Measurements from ENCODE around the gene EXOC3L4. TPM values are rescaled to one million over a fixed set of nuclear protein-coding genes. Genes with fewer than 3 reads are reported as not detected.

EXOC3L4 gene
- total RNA-seq, 1 donor from 2014 or later = not detected

DNA sequence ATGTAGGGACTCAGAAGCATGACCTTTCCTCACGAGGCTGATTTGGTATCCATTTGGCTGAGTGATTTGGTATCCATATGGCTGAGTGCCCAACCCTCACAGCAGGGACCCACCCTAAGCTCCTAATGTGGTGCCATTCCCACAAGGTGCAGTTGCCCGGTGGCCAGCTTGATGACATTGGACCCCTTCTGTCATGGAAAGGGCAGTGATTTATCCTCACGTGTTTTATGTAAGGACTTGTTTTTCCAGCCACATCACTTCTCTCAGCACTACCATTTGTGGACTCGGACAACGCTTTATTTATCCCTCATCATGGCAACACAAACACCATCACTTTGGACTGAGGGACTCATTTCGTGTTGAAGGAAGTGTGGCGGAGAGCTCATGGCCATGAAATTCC lies 28.7 kb upstream of the EXOC3L4 start:
- no peak for DNase-seq (ENCODE audit: low spot score)
- Histone ChIP-seq H3K27me3 (no peaks in the 10 kb centered on the region), H3K4me2 (no peak overlapping the region), H3K36me3 (no peaks in the 10 kb centered on the region), H4K20me1 (ENCODE audit: low read depth) (no peaks in the 10 kb centered on the region), H3F3A (ENCODE audit: low read depth) (no peaks in the 10 kb centered on the region), H2AFZ (replicated peaks) (no peak overlapping the region), H3K79me2 (ENCODE audit: low read depth) (no peaks in the 10 kb centered on the region), H3K27ac (no peak overlapping the region), H3K9ac (no peak overlapping the region), H3K4me1 (peaks cover 1% of the 10 kb centered on the region), H3K4me3 (no peak overlapping the region), H3K9me3 (ENCODE audit: low read depth) (no peaks in the 10 kb centered on the region)
- no peaks in the 10 kb centered on the region for H3K9me3 Mint-ChIP-seq
- H3K27ac Mint-ChIP-seq = peak overlapping the region; percentile 72
- H3K27me3 Mint-ChIP-seq (ENCODE audit: insufficient read depth, low read depth) = peaks cover 4% of the 10 kb centered on the region
- H3K4me1 Mint-ChIP-seq = peaks cover 7% of the 10 kb centered on the region
- H3K4me3 Mint-ChIP-seq = no peak overlapping the region
- H3K36me3 Mint-ChIP-seq = no peaks in the 10 kb centered on the region
- TF ChIP-seq EZH2phosphoT487 (IDR thresholded peaks at IDR 0.05) (no peak), EZH2 (IDR thresholded peaks at IDR 0.05) (no peak)
- TF ChIP-seq, protein P1, sequence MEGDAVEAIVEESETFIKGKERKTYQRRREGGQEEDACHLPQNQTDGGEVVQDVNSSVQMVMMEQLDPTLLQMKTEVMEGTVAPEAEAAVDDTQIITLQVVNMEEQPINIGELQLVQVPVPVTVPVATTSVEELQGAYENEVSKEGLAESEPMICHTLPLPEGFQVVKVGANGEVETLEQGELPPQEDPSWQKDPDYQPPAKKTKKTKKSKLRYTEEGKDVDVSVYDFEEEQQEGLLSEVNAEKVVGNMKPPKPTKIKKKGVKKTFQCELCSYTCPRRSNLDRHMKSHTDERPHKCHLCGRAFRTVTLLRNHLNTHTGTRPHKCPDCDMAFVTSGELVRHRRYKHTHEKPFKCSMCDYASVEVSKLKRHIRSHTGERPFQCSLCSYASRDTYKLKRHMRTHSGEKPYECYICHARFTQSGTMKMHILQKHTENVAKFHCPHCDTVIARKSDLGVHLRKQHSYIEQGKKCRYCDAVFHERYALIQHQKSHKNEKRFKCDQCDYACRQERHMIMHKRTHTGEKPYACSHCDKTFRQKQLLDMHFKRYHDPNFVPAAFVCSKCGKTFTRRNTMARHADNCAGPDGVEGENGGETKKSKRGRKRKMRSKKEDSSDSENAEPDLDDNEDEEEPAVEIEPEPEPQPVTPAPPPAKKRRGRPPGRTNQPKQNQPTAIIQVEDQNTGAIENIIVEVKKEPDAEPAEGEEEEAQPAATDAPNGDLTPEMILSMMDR (IDR thresholded peaks at IDR 0.05) = no peak

DNA sequence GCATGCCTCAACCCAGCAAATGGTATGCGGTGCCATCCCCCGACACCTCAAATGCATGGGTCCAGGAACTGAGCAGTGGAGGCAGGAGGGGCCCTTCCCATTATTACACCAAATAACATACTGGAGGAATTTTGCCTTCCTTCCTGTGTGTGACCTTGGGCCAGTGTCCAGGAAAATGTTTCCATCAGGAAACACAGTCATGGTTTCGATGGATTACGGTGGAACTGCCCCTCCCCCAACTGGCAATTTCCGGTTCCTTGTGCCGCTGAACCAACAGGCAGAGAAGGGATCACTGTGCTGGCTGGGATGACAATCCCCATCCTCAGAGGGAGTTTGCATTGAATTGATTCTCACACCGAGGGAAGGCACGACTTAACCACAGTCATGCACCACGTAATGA lies 28.1 kb upstream of the EXOC3L4 start:
- Mint-ChIP-seq H3K4me1 (peaks cover 10% of the 10 kb centered on the region), H3K9me3 (no peaks in the 10 kb centered on the region), H3K4me3 (no peak overlapping the region), H3K27ac (no peak overlapping the region), H3K27me3 (ENCODE audit: insufficient read depth, low read depth) (peaks cover 4% of the 10 kb centered on the region), H3K36me3 (no peaks in the 10 kb centered on the region)
- DNase-seq (ENCODE audit: low spot score) = no peak
- H3F3A ChIP-seq (ENCODE audit: low read depth) = no peaks in the 10 kb centered on the region
- no peak overlapping the region for H3K27ac ChIP-seq
- no peak overlapping the region for H3K4me3 ChIP-seq
- H3K79me2 ChIP-seq (ENCODE audit: low read depth) = no peaks in the 10 kb centered on the region
- peaks cover 7% of the 10 kb centered on the region for H3K4me1 ChIP-seq
- H3K9ac ChIP-seq = no peak overlapping the region
- H4K20me1 ChIP-seq (ENCODE audit: low read depth) = no peaks in the 10 kb centered on the region
- no peaks in the 10 kb centered on the region for H3K27me3 ChIP-seq
- no peak overlapping the region for H3K4me2 ChIP-seq
- no peaks in the 10 kb centered on the region for H3K36me3 ChIP-seq
- TF ChIP-seq EZH2 (IDR thresholded peaks at IDR 0.05) (no peak), EZH2phosphoT487 (IDR thresholded peaks at IDR 0.05) (no peak)
- TF ChIP-seq, protein P1 (IDR thresholded peaks at IDR 0.05) = no peak
- H3K9me3 ChIP-seq (ENCODE audit: low read depth) = no peaks in the 10 kb centered on the region
- no peak overlapping the region for H2AFZ ChIP-seq (replicated peaks)

DNA sequence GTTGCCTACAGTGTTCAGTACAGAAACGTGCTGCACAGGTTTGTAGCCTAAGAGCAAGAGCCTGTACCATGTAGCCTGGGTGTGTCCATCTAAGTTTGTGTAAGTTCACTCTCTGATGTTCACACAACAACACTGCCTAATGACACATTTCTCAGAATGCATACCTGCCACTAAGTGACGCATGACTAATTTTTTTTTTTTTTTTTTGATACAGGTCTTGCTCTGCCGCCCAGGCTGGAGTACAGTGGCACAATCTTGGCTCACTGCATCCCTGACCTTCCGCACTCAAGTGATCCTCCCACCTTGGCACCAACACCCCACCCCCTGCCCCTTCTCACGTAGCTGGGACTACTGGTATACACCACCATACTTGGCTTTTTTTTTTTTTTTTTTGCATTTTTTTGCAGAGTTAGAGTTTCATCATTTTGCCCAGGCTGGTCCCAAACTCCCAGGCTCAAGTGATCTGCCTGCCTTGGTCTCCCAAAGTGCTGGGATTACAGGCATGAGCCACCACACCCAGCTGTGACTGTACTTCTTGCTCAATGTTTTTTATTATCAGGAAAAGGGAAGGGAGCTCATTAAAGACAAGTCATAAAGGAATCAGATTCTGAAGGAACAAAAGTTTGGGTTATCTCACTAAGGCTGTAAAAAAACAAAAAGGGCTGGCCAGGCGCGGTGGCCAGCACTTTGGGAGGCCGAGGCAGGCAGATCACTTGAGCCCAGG lies 27.1 kb upstream of the EXOC3L4 start:
- Histone ChIP-seq H3K36me3 (no peaks in the 10 kb centered on the region), H3K9ac (no peak overlapping the region), H3K79me2 (ENCODE audit: low read depth) (no peaks in the 10 kb centered on the region), H3K27me3 (no peaks in the 10 kb centered on the region), H3K9me3 (ENCODE audit: low read depth) (no peaks in the 10 kb centered on the region), H4K20me1 (ENCODE audit: low read depth) (no peaks in the 10 kb centered on the region), H3K4me1 (peaks cover 12% of the 10 kb centered on the region), H3K4me3 (no peak overlapping the region), H3K27ac (no peak overlapping the region), H3F3A (ENCODE audit: low read depth) (no peaks in the 10 kb centered on the region), H3K4me2 (no peak overlapping the region), H2AFZ (replicated peaks) (no peak overlapping the region)
- H3K4me1 Mint-ChIP-seq = peaks cover 11% of the 10 kb centered on the region
- no peak for DNase-seq (ENCODE audit: low spot score)
- peak overlapping the region; percentile 37 for H3K27ac Mint-ChIP-seq
- peak overlapping the region; percentile 46 for H3K4me3 Mint-ChIP-seq
- no peaks in the 10 kb centered on the region for H3K36me3 Mint-ChIP-seq
- no peak for TF ChIP-seq EZH2 (IDR thresholded peaks at IDR 0.05)
- TF ChIP-seq, protein P1 (IDR thresholded peaks at IDR 0.05) = no peak
- no peak for TF ChIP-seq EZH2phosphoT487 (IDR thresholded peaks at IDR 0.05)
- H3K27me3 Mint-ChIP-seq (ENCODE audit: insufficient read depth, low read depth) = peaks cover 4% of the 10 kb centered on the region
- no peaks in the 10 kb centered on the region for H3K9me3 Mint-ChIP-seq
